Measurements from ENCODE around the gene KBTBD2.
"Not testable (repeated sequence)": the region's sequence is repeated elsewhere in the genome, so short reads cannot be mapped to it uniquely, and the experiment has no call there.

- not testable (repeated sequence) for TF ChIP-seq EZH2 (IDR thresholded peaks at IDR 0.05; ENCODE audit: borderline replicate concordance, insufficient read depth, low read depth, low read length, poor library complexity, severe bottlenecking); CTCF (IDR thresholded peaks at IDR 0.05)
These were observed 40.9 kb downstream of the KBTBD2 start for GRCh38 chr7:32850654-32851053.

Measured in B cell (primary cell).